ENCODE data around the gene ADAMTSL1. TPM values are rescaled to one million over a fixed set of nuclear protein-coding genes. Genes with fewer than 3 reads are reported as not detected.

The ADAMTSL1 gene
- total RNA-seq, 1 experiment from 2014 or later = not detected

DNA sequence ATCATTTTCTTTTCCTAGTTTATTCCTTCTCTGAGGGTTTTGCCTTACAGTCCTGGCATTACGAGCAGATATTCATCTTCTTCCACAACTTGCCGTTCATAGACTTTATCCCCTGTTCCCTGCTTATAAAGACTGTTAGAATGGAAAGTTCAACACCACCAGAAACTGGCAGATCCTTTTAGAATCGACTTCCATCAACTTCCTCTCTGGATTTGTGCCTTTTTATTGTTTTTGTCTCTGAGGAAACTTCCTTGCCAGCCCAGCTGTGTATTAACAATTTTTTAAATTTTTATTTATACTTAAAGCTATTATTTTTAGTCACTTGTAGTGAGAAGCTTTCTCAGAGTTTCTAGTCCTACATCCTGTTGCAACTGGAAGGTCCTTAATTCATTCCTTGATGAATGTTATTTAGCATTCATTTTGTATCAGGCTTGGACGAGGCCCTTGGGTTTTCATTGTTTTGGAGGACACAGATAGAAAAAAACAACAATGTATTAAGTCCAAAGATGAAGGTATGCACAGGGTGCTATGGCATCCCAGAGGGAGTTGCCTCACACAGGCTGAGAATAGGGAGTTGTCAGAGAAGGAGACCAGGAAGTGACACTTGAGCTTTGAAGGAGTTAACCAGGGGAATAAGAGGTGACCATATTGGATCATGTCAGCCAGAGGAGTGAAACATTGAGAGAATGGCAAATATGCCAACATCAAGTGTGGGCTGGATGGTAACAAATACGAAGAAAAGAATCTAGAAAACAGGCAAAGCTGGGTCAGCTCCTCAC is 81.3 kb downstream of the ADAMTSL1 start:
- ATAC-seq (no peak), DNase-seq (ENCODE audit: low read depth, low spot score) (no peak)
- CTCF ChIA-PET = no interaction called here
- no TSS peak for BruUV-seq (replicated peaks)
- RAD21 ChIA-PET (ENCODE audit: low non-redundant PET in 1 of 2, low total read pairs in 2 of 2, uncharacterized antibody in 2 of 2, unreplicated experiment in 2 of 2) = no interaction called here
- intact Hi-C loops (cut with micrococcal nuclease) = no loop called here
- Histone ChIP-seq H3K79me2 (ENCODE audit: insufficient read depth, low read length) (no peaks in the 10 kb centered on the region), H3K27me3 (ENCODE audit: insufficient read depth, low read length) (no peaks in the 10 kb centered on the region), H3K27ac (ENCODE audit: low read depth, low read length) (no peak overlapping the region), H3K9me3 (ENCODE audit: control insufficient read depth in 1 of 2, insufficient read depth in 1 of 2, low read depth in 1 of 2, low read length in 2 of 2) (no peaks in the 10 kb centered on the region), H2AFZ (ENCODE audit: low read depth, low read length, poor library complexity, severe bottlenecking) (no peak overlapping the region), H3K4me3 (replicated peaks in 1 of 2; ENCODE audit: low read depth in 1 of 2, low read length in 2 of 2) (no peak overlapping the region), H4K20me1 (ENCODE audit: insufficient read depth) (no peaks in the 10 kb centered on the region), H3K4me2 (ENCODE audit: low read length) (no peak overlapping the region), H3K9ac (ENCODE audit: low read length) (no peak overlapping the region), H3K9me2 (ENCODE audit: insufficient read depth) (no peaks in the 10 kb centered on the region), H3K4me1 (ENCODE audit: control insufficient read depth in 1 of 2, insufficient read depth in 2 of 2, low read length in 2 of 2) (no peaks in the 10 kb centered on the region), H3K36me3 (ENCODE audit: control insufficient read depth in 1 of 2, insufficient read depth in 2 of 2, low read length in 2 of 2) (no peaks in the 10 kb centered on the region)
- no peak for TF ChIP-seq FOSL1 (IDR thresholded peaks at IDR 0.05; ENCODE audit: low read depth)
- no peak for TF ChIP-seq YY1 (IDR thresholded peaks at IDR 0.05; ENCODE audit: extremely low read depth, insufficient replicate concordance, low read depth, low read length)
- TF ChIP-seq, protein P1, sequence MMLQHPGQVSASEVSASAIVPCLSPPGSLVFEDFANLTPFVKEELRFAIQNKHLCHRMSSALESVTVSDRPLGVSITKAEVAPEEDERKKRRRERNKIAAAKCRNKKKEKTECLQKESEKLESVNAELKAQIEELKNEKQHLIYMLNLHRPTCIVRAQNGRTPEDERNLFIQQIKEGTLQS (IDR thresholded peaks at IDR 0.05) = no peak
- TF ChIP-seq POLR2A (IDR thresholded peaks at IDR 0.05; ENCODE audit: borderline replicate concordance, extremely low read depth, insufficient read depth, insufficient read length) = no peak
- no peak for TF ChIP-seq EZH2 (IDR thresholded peaks at IDR 0.05)
- TF ChIP-seq JUND (IDR thresholded peaks at IDR 0.05) = no peak
- no peak for TF ChIP-seq POLR2AphosphoS5 (IDR thresholded peaks at IDR 0.05; ENCODE audit: low read depth, low read length)
- TF ChIP-seq ZFX (IDR thresholded peaks at IDR 0.05) = no peak
- no peak for TF ChIP-seq EGR1 (IDR thresholded peaks at IDR 0.05; ENCODE audit: low read depth)
- no peak for TF ChIP-seq SP1 (IDR thresholded peaks at IDR 0.05; ENCODE audit: low read depth)
- TF ChIP-seq EZH2phosphoT487 (IDR thresholded peaks at IDR 0.05; ENCODE audit: borderline replicate concordance) = no peak
- no peak for TF ChIP-seq SRF (IDR thresholded peaks at IDR 0.05; ENCODE audit: low read depth)
- TF ChIP-seq CEBPB (IDR thresholded peaks at IDR 0.05; ENCODE audit: low read depth) = no peak
- TF ChIP-seq, protein P2, sequence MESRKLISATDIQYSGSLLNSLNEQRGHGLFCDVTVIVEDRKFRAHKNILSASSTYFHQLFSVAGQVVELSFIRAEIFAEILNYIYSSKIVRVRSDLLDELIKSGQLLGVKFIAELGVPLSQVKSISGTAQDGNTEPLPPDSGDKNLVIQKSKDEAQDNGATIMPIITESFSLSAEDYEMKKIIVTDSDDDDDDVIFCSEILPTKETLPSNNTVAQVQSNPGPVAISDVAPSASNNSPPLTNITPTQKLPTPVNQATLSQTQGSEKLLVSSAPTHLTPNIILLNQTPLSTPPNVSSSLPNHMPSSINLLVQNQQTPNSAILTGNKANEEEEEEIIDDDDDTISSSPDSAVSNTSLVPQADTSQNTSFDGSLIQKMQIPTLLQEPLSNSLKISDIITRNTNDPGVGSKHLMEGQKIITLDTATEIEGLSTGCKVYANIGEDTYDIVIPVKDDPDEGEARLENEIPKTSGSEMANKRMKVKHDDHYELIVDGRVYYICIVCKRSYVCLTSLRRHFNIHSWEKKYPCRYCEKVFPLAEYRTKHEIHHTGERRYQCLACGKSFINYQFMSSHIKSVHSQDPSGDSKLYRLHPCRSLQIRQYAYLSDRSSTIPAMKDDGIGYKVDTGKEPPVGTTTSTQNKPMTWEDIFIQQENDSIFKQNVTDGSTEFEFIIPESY (IDR thresholded peaks at IDR 0.05; ENCODE audit: extremely low read depth, insufficient replicate concordance, low read length) = no peak
- TF ChIP-seq, protein P3, sequence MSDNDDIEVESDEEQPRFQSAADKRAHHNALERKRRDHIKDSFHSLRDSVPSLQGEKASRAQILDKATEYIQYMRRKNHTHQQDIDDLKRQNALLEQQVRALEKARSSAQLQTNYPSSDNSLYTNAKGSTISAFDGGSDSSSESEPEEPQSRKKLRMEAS (IDR thresholded peaks at IDR 0.05) = no peak
- POLR2A ChIA-PET = no interaction called here
